HepG2 (cell line): Measurements from ENCODE around the gene TXNDC2. TPM values are rescaled to one million over a fixed set of nuclear protein-coding genes. Genes with fewer than 3 reads are reported as not detected.
A peak's percentile ranks its signal among the peaks of the same experiment; 100 is the strongest.

ENCODE experiments used
- KMT2B ChIP-seq: IDR thresholded peaks from 2 replicates; pipeline ENCODE4 v1.6.1; 2016; ENCODE audit warnings: missing genetic modification reagents, missing compliant biosample characterization
- MAX ChIP-seq: IDR thresholded peaks from 2 replicates; pipeline ENCODE4 v1.6.1; 2012; ENCODE audit warnings: inconsistent platforms
- NAIF1 ChIP-seq: sonication (generic); formaldehyde crosslinking; IDR thresholded peaks from 2 replicates; pipeline ENCODE4 v1.5.0; 2020; ENCODE audit warnings: mild to moderate bottlenecking, missing genetic modification reagents, borderline replicate concordance
- NFATC3 ChIP-seq: sonication (generic); formaldehyde crosslinking; IDR thresholded peaks from 2 replicates; pipeline ENCODE4 v1.5.1; 2020; ENCODE audit warnings: mild to moderate bottlenecking, missing genetic modification reagents
- PAXIP1 ChIP-seq: sonication (generic); formaldehyde crosslinking; conservative IDR thresholded peaks from 2 replicates; pipeline ENCODE4 v1.4.0; 2020; ENCODE audit warnings: mild to moderate bottlenecking, missing genetic modification reagents, moderate library complexity
- RBFOX2 ChIP-seq: fragments of 200-400 bp; formaldehyde crosslinking; IDR thresholded peaks from 2 replicates; pipeline ENCODE4 v1.6.1; 2017; ENCODE audit warnings: low read depth, mild to moderate bottlenecking, low read length
- RNF2 ChIP-seq: fragments of 450-650 bp; conservative IDR thresholded peaks from 2 replicates; pipeline ENCODE4 v1.6.1; 2016; ENCODE audit warnings: low read depth
- SOX13 ChIP-seq, 3 experiments: fragments of 450-650 bp in 1 of 3; sonication (generic) in 1 of 3; formaldehyde crosslinking in 1 of 3; IDR thresholded peaks in 2 of 3; conservative IDR thresholded peaks in 1 of 3; 2 replicates each; pipeline versions ENCODE4 v1.5.0 to v1.6.1; 2016 to 2020; ENCODE audit warnings: antibody characterized with exemption in 1 of 3, mild to moderate bottlenecking in 1 of 3, missing compliant biosample characterization in 1 of 3, missing genetic modification reagents in 1 of 3, moderate library complexity in 1 of 3
- TRIM22 ChIP-seq: fragments of 450-650 bp; IDR thresholded peaks from 2 replicates; pipeline ENCODE4 v1.6.1; 2017
- ZBTB1 ChIP-seq: sonication (generic); formaldehyde crosslinking; IDR thresholded peaks from 2 replicates; pipeline ENCODE4 v1.4.0; 2020; ENCODE audit warnings: missing genetic modification reagents, borderline replicate concordance
- ZBTB26 ChIP-seq: IDR thresholded peaks from 2 replicates; pipeline ENCODE4 v1.6.1; 2016; ENCODE audit warnings: missing compliant biosample characterization, missing genetic modification reagents, borderline replicate concordance
- ZBTB49 ChIP-seq: sonication (generic); formaldehyde crosslinking; IDR thresholded peaks from 2 replicates; pipeline ENCODE4 v1.4.0; 2020; ENCODE audit warnings: missing genetic modification reagents, borderline replicate concordance
- ZNF121 ChIP-seq: sonication (generic); formaldehyde crosslinking; IDR thresholded peaks from 2 replicates; pipeline ENCODE4 v1.5.0; 2020; ENCODE audit warnings: mild to moderate bottlenecking, missing genetic modification reagents
- ZNF160 ChIP-seq: sonication (generic); formaldehyde crosslinking; IDR thresholded peaks from 2 replicates; pipeline ENCODE4 v1.8.0; 2022; ENCODE audit warnings: mild to moderate bottlenecking, inconsistent platforms, missing genetic modification reagents
- ZNF335 ChIP-seq: sonication (generic); formaldehyde crosslinking; IDR thresholded peaks from 2 replicates; pipeline ENCODE4 v1.4.0; 2020; ENCODE audit warnings: missing genetic modification reagents
- ZNF510 ChIP-seq: sonication (generic); formaldehyde crosslinking; IDR thresholded peaks from 2 replicates; pipeline ENCODE4 v1.4.0; 2020; ENCODE audit warnings: low read depth, mild to moderate bottlenecking, missing genetic modification reagents
- ZNF784 ChIP-seq: sonication (generic); formaldehyde crosslinking; IDR thresholded peaks from 2 replicates; pipeline ENCODE4 v1.5.1; 2020; ENCODE audit warnings: missing genetic modification reagents, mild to moderate bottlenecking, borderline replicate concordance
- ZSCAN29 ChIP-seq: sonication (generic); formaldehyde crosslinking; conservative IDR thresholded peaks from 2 replicates; pipeline ENCODE4 v1.4.0; 2020; ENCODE audit warnings: mild to moderate bottlenecking, missing genetic modification reagents
- polyA plus RNA-seq, 8 experiments: library from polyadenylated mRNA; depleted of rRNA in 3 of 8; stranded (reverse) in 7 of 8; unstranded in 1 of 8; fragments of >200 nt; fragmentation: Illumina TruSeq in 4 of 8; extraction: Trizol in 4 of 8; gene quantifications; 2 replicates each; pipeline versions ENCODE4 v1.2.1 to v1.2.3, GENCODE V29; 2011 to 2016; ENCODE audit warnings: low read depth in 4 of 8, missing spikeins in 1 of 8, mixed read lengths in 1 of 8; ENCODE audit not compliant: insufficient read depth in 1 of 8
- total RNA-seq, 5 experiments: library from RNA; depleted of rRNA; stranded (reverse); fragments of >200 nt; fragmentation: Illumina TruSeq; extraction: Trizol; gene quantifications; 2 replicates each; pipeline ENCODE4 v1.2.3, GENCODE V29; 2016; ENCODE audit warnings: low read depth in 1 of 5

Gene TXNDC2
- total and polyA plus RNA-seq, 2 of the 13 experiments (the other 11 are each of a cell fraction or from before 2014, with no cell fraction given) = not detected

GRCh38 chr18:9913526-9914333 lies 28.0 kb downstream of the TXNDC2 start, which contains the start of gene VAPA (continued):
- TF ChIP-seq ZNF784 (CRISPR knock-in tag) (no peak), ZNF160 (CRISPR knock-in tag) (peak; percentile 28; the same call in 1 of the 2 replicates), ZBTB26 (CRISPR knock-in tag) (no peak), MAX (peak; percentile 84), ZSCAN29 (CRISPR knock-in tag) (no peak; the same call in 1 of the 2 replicates), ZBTB1 (CRISPR knock-in tag) (no peak), ZBTB49 (CRISPR knock-in tag) (0 out of 2 replicates have a peak, but pooled peaks have one; percentile 34), KMT2B (CRISPR knock-in tag) (peak; percentile 68), ZNF121 (CRISPR knock-in tag) (no peak), RNF2 (no peak), NFATC3 (CRISPR knock-in tag) (no peak), ZNF510 (CRISPR knock-in tag) (no peak), NAIF1 (CRISPR knock-in tag) (no peak), ZNF335 (CRISPR knock-in tag) (peak; percentile 91), PAXIP1 (CRISPR knock-in tag) (0 out of 2 replicates have a peak, but pooled peaks have one; percentile 20), RBFOX2 (peak; percentile 97), TRIM22 (no peak), SOX13 (IDR thresholded peaks at IDR 0.05) (no peak), SOX13 (CRISPR knock-in tag; conservative IDR thresholded peaks at IDR 0.05 in 1 of 2, IDR thresholded peaks at IDR 0.05 in 1 of 2) (no peak)
